Lung (tissue), 12 donors: ENCODE data around the gene STIM2. TPM values are rescaled to one million over a fixed set of nuclear protein-coding genes. Genes with fewer than 3 reads are reported as not detected.
A peak's percentile ranks its signal among the peaks of the same experiment; 100 is the strongest.

Source experiments
- ATAC-seq: fragments of 200-7000 bp; cut with Tn5 transposase; one replicate; pipeline ENCODE4 v1.9.1; 2020; ENCODE audit warnings: moderate number of reproducible peaks; ENCODE audit not compliant: insufficient read depth, low FRiP score
- DNase-seq, 3 donors: peaks; one replicate each; pipeline ENCODE4 v3.0.0-alpha.2; 2013 to 2017
- H3K27ac ChIP-seq, 2 donors: one replicate each; pipeline ENCODE4 v1.5.1; 2013; ENCODE audit warnings: mild to moderate bottlenecking in 2 of 2, moderate library complexity in 2 of 2, control low read depth in 1 of 2, inconsistent platforms in 1 of 2, low read depth in 1 of 2, low read length in 1 of 2
- H3K27me3 ChIP-seq, 3 donors: one replicate each; pipeline ENCODE4 v1.5.1; 2013; ENCODE audit warnings: low read length in 2 of 3; ENCODE audit not compliant: control insufficient read depth in 3 of 3, insufficient read depth in 3 of 3
- H3K36me3 ChIP-seq, 4 donors: one replicate each; pipeline ENCODE4 v1.5.1; 2013; ENCODE audit warnings: low read length in 4 of 4, mild to moderate bottlenecking in 1 of 4, moderate library complexity in 1 of 4; ENCODE audit not compliant: control insufficient read depth in 4 of 4, insufficient read depth in 4 of 4
- H3K4me1 ChIP-seq, 5 donors: one replicate each; pipeline ENCODE4 v1.5.1; 2013; ENCODE audit warnings: low read length in 5 of 5, mild to moderate bottlenecking in 2 of 5, moderate library complexity in 1 of 5; ENCODE audit not compliant: control insufficient read depth in 5 of 5, insufficient read depth in 5 of 5
- H3K4me3 ChIP-seq: one replicate; pipeline ENCODE4 v1.5.1; 2013; ENCODE audit warnings: mild to moderate bottlenecking, control low read depth, moderate library complexity
- H3K9ac ChIP-seq, 2 donors: one replicate each; pipeline ENCODE4 v1.5.1; 2013; ENCODE audit warnings: low read length in 2 of 2, control low read depth in 1 of 2; ENCODE audit not compliant: insufficient read depth in 1 of 2
- H3K9me3 ChIP-seq, 4 donors: one replicate each; pipeline ENCODE4 v1.5.1; 2013; ENCODE audit warnings: low read length in 3 of 4, mild to moderate bottlenecking in 1 of 4, moderate library complexity in 1 of 4; ENCODE audit not compliant: control insufficient read depth in 4 of 4, insufficient read depth in 3 of 4
- CTCF ChIP-seq: IDR thresholded peaks from 2 replicates; pipeline ENCODE4 v1.5.1; 2012; ENCODE audit warnings: mild to moderate bottlenecking; ENCODE audit errors: control extremely low read depth, extremely low read depth
- WGBS, 2 donors: extraction: QIAGEN DNeasy Blood & Tissue Kit; methylation state at CpG; one replicate each; pipeline ENCODE4 v1.1.7; 2013; 5-methylcytosine and 5-hydroxymethylcytosine counted together
- polyA plus RNA-seq, 2 donors: library from polyadenylated mRNA; stranded (reverse); fragments of 200-250 nt; gene quantifications; one replicate each; pipeline ENCODE4 v1.2.1, GENCODE V29; 2013
- total RNA-seq, 2 donors: library from RNA; depleted of rRNA in 1 of 2; stranded (reverse); fragments of >200 nt in 1 of 2; gene quantifications; one replicate each; pipeline ENCODE4 v1.2.1, GENCODE V29; 2014 to 2021
- donor health status: control.
- donor health status: control.
- donor health status: Bipolar disorder and iron deficiency.
- donor health status: healthy.
- donor health status: DM: yes; HTN: yes; CAD: no.

STIM2 gene
- total and polyA plus RNA-seq, 4 donors = 12.7 to 35.5 (median 25.9) TPM

GRCh38 chr4:27048429-27049238, 188.0 kb downstream of the STIM2 start:
- 11 to 18% methylated on average over 19 of the region's 19 CpGs for WGBS, 2 donors
- ATAC-seq = no peak
- H3K27me3 ChIP-seq = no peaks in the 10 kb centered on the region
- no peaks in the 10 kb centered on the region for H3K36me3 ChIP-seq
- H3K27ac ChIP-seq = no peak overlapping the region
- peak in 2 of 3 donors; percentile 62 to 69 for DNase-seq
- H3K4me1 ChIP-seq = peaks cover 0 to 12% (median 0%) of the 10 kb centered on the region in 5 donors
- H3K9ac ChIP-seq = no peak overlapping the region
- TF ChIP-seq CTCF = peak; percentile 61
- H3K9me3 ChIP-seq = peaks cover 0 to 4% (median 1%) of the 10 kb centered on the region in 4 donors
- H3K4me3 ChIP-seq = no peak overlapping the region

- TF ChIP-seq CTCF = no peak
- ATAC-seq (no peak), DNase-seq (no peak)
- peaks cover 0 to 12% (median 0%) of the 10 kb centered on the region in 5 donors for H3K4me1 ChIP-seq
- H3K9ac ChIP-seq = no peak overlapping the region
- H3K27ac ChIP-seq = no peak overlapping the region
- no peak overlapping the region for H3K4me3 ChIP-seq
- no peaks in the 10 kb centered on the region for H3K27me3 ChIP-seq
- H3K9me3 ChIP-seq = no peaks in the 10 kb centered on the region
- no peaks in the 10 kb centered on the region for H3K36me3 ChIP-seq
- WGBS, 2 donors = 64 to 72% methylated on average over 8 of the region's 8 CpGs
Measured at GRCh38 chr4:27049239-27049829, 188.7 kb downstream of the STIM2 start.

- Histone ChIP-seq H3K4me1 (peaks cover 0 to 12% (median 0%) of the 10 kb centered on the region in 5 donors), H3K9ac (no peak overlapping the region), H3K27me3 (no peaks in the 10 kb centered on the region), H3K36me3 (no peaks in the 10 kb centered on the region), H3K4me3 (no peak overlapping the region), H3K27ac (no peak overlapping the region), H3K9me3 (no peaks in the 10 kb centered on the region)
- no peak for ATAC-seq
- WGBS, 2 donors = 84 to 89% methylated on average over 3 of the region's 3 CpGs
- TF ChIP-seq CTCF = no peak
- no peak for DNase-seq
Measured at GRCh38 chr4:27050731-27051130, 190.1 kb downstream of the STIM2 start.
